ENCODE results near the gene MRPL52. TPM values are rescaled to one million over a fixed set of nuclear protein-coding genes. Genes with fewer than 3 reads are reported as not detected.

MRPL52 gene
- total RNA-seq, 4 donors from 2014 or later: 15.9 to 55.1 (median 37.7) TPM

GRCh38 chr14:22875003-22875747 lies 45.5 kb downstream of the MRPL52 start:
- ATAC-seq (ENCODE audit: low FRiP score) (no peak), DNase-seq (ENCODE audit: low spot score) (no peak)
- TF ChIP-seq, protein P1, sequence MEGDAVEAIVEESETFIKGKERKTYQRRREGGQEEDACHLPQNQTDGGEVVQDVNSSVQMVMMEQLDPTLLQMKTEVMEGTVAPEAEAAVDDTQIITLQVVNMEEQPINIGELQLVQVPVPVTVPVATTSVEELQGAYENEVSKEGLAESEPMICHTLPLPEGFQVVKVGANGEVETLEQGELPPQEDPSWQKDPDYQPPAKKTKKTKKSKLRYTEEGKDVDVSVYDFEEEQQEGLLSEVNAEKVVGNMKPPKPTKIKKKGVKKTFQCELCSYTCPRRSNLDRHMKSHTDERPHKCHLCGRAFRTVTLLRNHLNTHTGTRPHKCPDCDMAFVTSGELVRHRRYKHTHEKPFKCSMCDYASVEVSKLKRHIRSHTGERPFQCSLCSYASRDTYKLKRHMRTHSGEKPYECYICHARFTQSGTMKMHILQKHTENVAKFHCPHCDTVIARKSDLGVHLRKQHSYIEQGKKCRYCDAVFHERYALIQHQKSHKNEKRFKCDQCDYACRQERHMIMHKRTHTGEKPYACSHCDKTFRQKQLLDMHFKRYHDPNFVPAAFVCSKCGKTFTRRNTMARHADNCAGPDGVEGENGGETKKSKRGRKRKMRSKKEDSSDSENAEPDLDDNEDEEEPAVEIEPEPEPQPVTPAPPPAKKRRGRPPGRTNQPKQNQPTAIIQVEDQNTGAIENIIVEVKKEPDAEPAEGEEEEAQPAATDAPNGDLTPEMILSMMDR (IDR thresholded peaks at IDR 0.05): no peak

- DNase-seq (ENCODE audit: low spot score) (no peak), ATAC-seq (ENCODE audit: low FRiP score) (no peak)
- TF ChIP-seq, protein P1 (IDR thresholded peaks at IDR 0.05): no peak
Measured at GRCh38 chr14:22875748-22876319, 46.1 kb downstream of the MRPL52 start.

DNA sequence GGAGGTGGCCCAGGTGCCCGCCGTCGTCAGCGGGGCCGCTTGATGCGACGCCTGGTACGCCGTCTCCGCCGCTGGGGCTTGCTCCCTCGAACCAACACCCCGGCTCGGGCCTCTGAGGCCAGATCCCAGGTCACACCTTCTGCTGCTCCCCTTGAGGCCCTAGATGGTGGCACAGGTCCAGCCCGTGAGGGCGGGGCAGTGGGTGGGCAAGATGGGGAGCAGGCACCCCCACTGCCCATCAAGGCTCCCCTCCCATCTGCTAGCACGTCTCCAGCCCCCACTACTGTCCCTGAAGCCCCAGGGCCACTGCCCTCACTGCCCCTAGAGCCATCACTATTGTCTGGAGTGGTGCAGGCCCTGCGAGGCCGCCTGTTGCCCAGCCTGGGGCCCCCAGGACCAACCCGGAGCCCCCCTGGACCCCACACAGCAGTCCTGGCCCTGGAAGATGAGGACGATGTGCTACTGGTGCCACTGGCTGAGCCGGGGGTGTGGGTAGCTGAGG lies 47.4 kb downstream of the MRPL52 start:
- ATAC-seq (ENCODE audit: low FRiP score): no peak
- no peak for DNase-seq (ENCODE audit: low spot score)
- TF ChIP-seq, protein P1 (IDR thresholded peaks at IDR 0.05): no peak

DNA sequence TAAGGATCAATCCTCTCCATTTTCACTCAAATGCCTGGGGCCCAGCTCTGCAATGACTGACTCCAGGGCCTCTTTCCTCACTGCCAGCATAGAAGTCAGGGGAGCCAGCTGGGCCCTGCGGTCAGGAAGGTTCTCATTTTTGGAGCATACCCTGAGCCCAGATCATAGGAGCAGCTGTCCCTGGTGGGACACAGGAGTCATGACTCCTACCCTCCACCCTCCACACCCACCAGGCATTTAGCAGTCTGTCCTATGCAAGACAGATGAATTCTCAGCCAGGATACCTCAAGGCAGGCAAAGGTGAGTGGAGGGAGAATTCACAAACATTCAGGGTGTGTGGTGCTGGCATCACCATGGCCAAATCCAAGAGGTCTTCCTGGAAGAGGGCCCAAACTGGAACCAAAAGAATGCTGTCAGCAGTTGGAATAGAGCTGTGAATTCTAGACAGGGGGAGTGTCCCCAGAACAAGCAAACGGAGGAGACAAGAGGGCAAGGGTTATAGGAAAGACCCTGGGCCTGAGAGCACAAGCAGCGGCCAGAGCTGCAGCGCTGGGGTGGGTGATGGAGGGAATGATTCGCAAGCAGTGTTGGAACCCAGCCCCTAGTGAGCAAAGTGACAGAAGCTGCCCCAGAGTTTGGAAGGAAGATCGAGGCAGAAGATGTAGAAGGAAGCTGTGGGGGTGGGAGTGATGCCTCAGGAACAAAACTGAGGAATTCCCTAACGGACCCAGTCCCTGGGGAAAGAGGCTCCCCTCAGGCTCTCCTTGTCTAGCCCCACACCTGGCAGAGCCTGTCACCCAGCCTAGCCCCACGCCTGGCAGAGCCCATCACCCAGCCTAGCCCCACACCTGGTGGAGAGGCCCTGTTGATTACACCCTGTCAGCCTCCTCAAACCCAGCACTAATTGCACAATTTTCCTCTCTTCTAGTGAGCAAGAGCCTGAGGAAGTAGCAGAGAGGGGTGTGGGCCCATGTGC lies 48.9 kb downstream of the MRPL52 start:
- ATAC-seq (ENCODE audit: low FRiP score) (no peak), DNase-seq (ENCODE audit: low spot score) (no peak)
- TF ChIP-seq, protein P1 (IDR thresholded peaks at IDR 0.05): no peak

DNA sequence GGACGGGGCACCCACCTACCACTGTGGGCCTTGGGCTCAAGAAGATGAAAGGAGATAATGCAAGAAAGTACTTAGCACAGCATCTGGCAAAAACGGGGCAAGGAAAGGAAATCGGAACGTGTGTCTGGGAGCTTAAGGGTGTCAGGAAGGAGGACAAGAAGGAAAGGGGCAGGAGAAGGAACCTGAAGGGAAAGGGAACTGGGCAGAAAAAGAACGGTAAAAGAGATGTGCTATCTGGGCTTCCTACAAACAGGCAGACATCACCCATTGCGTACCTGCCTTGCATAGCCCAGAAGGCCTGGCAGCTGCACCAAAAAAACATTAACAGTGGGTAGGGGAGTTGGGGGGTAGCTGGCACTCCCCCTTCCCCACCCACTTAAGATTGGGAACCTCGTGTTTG lies 52.4 kb downstream of the MRPL52 start:
- ATAC-seq (ENCODE audit: low FRiP score) (no peak), DNase-seq (ENCODE audit: low spot score) (no peak)
- TF ChIP-seq, protein P1 (IDR thresholded peaks at IDR 0.05): no peak

- ATAC-seq (ENCODE audit: low FRiP score) (no peak), DNase-seq (ENCODE audit: low spot score) (no peak)
- TF ChIP-seq, protein P1 (IDR thresholded peaks at IDR 0.05): no peak
Measured at GRCh38 chr14:22882529-22883172, 53.0 kb downstream of the MRPL52 start.
